ENCODE results near the gene IDH1.
"Not testable (repeated sequence)": the region's sequence is repeated elsewhere in the genome, so short reads cannot be mapped to it uniquely, and the experiment has no call there.

Gene IDH1

GRCh38 chr2:208256849-208257813 lies 2.3 kb upstream of the IDH1 start:
- not testable (repeated sequence) for DNase-seq

GRCh38 chr2:208256192-208256782 lies 1.4 kb upstream of the IDH1 start:
- DNase-seq: no peak

- no peak for DNase-seq
These were observed 761 bp upstream of the IDH1 start for GRCh38 chr2:208255557-208256106.

DNA sequence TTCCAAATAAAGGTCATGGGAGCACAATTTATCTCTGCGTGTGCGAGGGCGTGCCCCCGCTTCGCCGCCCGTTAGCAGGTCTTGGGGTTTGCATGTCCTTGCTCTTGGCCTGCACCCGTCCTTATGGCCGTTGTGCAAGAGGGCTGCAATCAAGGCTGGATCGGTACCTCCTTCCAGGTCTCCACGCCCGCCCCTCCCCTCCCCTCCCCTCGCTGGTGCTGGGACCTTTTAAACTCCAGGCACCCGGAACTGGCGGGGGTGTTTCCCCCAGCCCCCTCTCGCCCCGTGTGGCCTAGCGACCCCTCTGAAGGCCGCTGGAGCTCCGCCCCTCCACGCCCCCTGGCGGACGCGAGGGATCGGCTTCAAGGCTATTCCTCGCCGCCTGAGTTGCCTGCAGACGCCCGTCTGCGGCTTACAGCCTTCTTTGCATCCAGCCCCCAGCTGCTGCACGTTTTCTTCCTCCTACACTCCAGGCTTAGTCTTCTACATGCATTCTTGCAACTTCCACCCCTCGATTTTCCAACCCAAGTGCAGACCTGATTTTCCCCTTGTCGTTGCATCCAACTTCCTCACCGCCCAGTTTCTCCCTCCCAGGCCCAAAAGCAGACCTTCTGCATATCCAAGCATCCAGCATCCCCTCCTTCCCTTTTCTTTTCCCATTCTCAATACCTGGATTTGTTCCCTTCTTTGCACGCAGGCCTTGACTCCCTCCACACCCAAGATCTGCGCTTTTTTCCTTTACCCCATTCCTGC lies 577 bp downstream of the IDH1 start:
- DNase-seq: peak; percentile 90

DNA sequence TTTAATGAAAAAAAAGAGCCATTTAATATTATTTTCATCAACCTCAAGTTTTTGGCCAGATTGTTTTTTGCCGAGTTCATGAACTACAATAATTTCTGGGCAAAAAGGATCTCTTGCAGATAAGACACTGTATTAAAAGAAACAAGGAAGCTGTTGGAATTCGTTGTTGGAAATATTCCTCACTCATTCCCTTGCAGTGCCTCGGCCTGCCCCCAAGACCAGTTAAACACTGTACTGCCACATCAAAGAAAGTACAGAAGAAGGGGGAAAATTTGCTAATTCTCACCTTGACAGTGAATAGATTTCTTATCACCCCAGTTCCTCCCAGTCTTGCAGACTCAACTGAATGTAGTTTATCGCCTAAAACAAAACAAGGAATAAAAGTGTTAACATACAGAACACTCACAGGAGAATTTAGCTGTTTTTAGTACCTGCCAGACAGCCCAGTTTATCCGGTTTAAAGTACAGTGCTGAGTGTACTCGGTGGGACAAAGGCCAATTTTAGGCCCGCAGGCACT lies 1.2 kb downstream of the IDH1 start:
- no peak for DNase-seq

DNA sequence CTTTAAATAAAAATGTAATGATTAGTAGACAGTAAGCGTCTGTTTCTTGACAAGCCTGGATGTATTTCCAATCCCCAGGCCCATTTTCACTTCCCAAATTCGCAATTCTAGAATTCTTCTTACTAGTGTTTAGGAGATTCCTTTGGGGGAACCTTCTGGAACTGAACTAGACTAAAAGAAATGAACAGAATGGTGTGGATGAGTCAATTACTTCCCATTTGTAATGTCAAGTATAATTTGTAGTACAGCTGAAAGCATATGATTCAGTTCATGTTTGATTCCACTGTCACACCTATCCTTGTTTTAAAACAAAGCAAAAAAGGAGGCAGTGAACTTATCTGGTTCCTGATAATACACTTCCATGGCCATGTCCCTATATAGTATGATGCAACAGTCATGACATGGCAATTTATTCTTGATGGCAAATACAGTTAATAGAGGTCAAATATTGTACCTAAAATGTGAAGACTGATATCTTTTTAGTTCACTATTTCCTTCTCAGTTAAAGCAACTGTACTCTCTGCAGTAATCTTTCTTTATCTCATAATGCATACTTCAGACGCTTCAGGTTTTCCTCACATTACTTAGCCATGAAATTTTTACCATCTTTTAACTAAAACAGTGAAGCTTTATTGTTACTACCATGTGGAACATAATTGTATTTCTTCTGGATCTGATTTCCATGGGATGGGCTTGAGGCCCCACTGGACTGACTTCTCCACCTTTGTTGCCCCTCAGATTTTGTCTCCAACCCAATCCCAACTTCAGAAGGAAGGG lies 2.0 kb downstream of the IDH1 start:
- no peak for DNase-seq

DNA sequence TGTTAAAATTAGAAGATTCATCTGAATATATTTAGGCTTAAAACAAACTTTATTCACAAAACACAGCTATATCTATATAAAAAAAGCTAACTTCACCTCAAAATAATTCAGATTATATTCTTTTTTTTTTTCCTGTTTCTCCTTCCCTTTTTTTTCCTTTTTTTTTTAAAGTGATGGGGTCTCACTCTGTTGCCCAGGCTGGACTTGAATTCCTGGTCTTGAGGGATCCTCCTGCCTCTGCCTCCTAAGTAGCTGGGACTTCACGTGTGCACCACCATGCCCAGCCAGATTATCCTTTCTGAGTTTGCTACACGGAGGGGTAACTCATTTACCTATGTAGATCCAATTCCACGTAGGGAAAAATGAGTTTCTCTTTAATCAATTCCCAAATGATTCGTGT lies 3.8 kb downstream of the IDH1 start:
- DNase-seq: no peak

DNA sequence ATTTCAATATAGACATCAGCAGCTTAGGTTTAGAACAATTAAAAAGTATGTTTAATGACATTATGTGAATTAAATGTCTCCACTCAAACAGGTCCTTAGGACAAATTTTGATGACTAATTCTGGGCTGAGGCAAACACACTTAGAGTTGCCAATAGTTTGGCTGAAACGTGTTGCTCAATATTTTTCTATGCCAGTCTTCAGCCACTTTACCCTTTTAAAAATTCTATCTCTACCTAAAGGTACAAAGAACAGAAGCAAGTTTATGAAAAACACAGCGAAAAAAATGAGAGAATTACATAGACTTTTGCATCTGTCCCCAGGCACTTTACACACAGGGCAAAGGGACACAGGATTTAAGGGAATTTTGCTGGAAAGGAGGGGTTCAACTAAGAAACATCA lies 4.5 kb downstream of the IDH1 start:
- DNase-seq: no peak

- DNase-seq: no peak
These were observed 5.6 kb downstream of the IDH1 start for GRCh38 chr2:208249296-208249695.

GRCh38 chr2:208248601-208249000 lies 6.3 kb downstream of the IDH1 start:
- DNase-seq: no peak

DNA sequence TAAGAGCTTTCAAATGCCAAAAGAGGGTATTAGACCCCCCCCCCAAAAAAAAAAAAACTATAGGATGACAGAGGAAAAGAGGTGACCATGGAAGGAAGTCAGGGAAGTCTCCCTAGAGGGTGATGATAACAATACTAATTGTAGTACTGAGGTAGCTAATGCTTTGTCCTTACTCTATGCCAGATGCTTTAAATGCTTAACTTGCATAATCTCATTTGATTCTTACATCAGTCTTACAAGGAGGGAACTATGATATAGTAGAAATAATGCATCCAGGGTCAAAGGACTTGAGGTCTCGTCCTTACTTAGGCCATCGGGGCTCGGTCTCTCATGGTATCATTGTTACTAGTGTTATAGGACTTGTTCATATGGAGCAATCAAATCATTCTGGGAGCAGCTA lies 9.1 kb downstream of the IDH1 start:
- no peak for DNase-seq

DNA sequence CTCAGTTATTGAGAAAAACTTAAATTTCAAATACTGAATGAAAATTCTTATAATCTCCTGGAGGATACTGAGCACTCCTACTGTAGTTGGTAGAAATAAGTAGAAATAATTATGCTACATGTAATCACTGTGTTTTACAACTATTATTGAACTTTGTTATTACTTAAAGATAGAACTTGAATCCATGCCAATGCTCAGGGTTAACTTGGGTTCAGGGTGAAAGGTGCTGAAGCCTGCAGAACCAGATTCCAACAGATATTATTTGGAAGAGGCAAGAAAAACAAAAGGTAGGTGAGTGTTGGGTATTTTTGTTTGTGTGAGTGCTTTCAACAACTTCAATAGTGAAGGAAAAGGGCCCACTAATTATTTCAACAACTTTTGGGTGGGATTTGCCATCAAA lies 10.4 kb downstream of the IDH1 start:
- no peak for DNase-seq

- no peak for DNase-seq
These were observed 14.2 kb downstream of the IDH1 start for GRCh38 chr2:208240619-208241209.

DNA sequence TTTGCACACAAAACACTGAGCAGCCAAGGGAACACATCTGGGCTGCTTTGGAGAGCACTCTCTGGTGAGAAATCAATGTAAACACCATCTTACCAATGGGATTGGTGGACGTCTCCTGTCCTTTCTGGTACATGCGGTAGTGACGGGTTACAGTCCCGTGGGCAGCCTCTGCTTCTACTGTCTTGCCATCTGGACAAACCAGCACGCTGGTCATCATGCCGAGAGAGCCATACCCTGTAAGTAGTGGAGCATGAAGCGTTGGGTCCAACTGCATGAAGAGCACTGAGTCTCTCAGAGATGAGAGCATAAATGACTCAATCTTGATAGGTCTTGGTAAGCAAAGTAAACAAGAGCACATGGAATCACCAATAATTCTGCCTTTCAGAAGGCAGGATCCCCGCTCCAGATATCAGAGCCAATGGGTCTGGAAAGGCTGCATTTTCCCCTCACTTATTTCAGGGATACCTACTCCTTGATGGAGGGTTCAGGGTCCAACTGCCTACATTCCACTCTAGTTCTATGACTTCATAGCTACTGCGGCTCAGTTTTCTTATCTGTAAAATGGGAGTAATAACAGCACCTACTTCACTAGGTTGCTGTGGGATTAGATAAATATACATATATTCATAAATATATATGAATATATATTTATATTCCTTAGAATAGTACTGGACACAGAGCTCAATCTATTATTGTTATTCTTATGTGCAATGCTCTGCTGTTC lies 14.9 kb downstream of the IDH1 start:
- no peak for DNase-seq

- no peak for DNase-seq
These were observed 19.0 kb downstream of the IDH1 start for GRCh38 chr2:208235860-208236259.

DNA sequence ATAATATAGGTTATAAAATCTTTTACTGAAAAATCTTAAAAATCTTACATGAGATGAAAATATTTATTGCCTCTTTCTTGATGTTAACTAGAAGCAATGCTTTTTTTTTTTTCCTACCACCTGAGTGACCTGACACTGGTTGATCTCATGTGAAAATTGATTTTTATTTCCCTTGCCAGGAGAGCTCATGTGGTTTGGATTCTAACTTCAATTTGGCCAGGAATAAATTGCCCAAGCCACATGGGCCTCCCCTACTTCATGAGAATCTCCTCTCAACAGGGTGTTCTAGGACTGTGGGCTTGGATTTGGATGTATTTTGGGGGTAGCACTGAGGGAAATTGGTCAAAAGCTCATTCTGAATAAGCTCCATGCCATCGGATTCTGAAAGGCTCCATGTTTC lies 20.1 kb downstream of the IDH1 start:
- no peak for DNase-seq

DNA sequence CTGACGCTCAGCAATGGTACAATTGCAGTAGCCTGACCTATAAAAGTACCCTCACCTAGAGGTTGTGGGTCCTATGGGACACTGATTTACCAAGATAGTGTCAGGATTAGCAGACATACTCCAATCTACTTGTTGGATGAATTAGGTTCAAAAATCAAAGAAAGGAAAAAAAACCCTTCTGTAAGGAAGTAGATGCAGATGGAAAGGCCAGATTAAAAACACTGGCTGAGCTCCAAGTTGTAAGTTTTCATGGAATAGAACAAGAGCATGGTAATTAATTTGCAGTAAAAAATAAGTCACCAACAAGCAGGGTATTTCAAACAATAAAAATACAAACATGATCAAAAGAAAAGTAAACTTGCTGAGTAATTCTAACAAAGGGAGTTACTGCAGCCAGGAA lies 26.4 kb downstream of the IDH1 start:
- DNase-seq: no peak

- DNase-seq: no peak
These were observed 27.2 kb downstream of the IDH1 start for GRCh38 chr2:208227581-208228232.

DNA sequence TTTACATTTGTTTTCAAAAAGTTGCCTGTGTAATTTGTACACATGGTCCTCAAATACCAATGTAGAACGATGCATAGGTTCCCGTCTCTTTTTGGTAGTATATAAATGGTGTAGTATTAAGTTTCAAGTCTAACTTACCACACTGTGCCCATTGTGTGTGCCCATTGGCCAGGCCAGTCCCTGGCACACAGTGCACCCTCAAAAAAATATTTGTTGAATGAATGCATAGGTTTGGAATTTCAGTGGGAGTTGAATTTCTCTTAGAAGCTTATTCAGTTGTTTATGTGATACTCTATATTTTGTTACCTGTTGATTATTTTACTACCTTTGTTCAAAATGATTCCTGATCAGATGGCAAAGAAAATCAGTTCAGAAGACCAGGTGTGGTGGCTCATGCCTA lies 30.1 kb downstream of the IDH1 start:
- no peak for DNase-seq

DNA sequence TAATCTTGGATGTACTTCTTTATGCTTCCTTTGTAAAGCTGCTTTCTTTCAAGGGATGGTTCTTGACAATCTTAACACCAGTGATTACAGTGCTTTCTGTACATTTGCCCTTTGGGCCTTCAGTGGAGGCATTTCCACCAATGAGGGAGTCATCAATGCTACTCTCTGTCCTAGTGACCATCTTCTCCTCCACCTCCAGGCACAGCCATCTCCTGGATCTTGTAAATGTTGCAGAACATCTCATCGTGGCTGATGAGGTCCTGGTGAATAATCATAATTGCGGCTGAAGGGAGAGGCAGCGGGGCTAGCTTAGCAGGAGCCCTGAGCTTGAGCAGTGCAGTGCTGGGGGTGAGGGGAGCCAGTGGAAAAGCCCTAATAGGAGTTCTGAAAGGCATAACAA lies 32.5 kb downstream of the IDH1 start:
- no peak for DNase-seq
